SKM-1 (cell line): ENCODE measurements around the gene SLC4A3.

Source experiments
- DNase-seq: peaks from one replicate; lab custom pipeline; 2025; ENCODE audit not compliant: unreplicated experiment; lab: John Stamatoyannopoulos, UW

The SLC4A3 gene

DNA sequence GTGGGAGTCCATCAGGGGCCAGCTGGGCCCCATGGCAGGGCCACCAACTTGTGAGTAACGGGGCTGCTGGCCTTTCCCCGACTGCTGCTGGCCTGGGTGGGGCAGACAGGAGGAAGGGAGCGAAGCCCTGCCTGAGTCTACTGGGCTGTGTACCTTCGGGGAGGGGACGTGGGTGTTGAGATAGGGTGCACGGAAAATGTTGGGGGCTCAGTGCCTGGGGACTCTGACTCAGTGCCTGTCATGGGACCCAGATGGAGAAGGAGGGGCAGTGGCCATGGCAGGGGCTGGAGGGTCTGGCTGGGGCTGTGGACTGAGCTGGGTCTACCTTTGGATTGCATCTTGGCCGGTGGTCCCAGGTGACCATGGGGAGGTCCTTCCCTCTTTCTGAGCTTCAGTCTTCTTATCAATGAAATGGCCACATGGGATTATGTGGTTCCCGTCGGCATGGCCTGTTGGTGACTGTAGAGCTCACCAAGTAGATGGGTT is 4.0 kb downstream of the SLC4A3 start:
- DNase-seq = no peak

DNA sequence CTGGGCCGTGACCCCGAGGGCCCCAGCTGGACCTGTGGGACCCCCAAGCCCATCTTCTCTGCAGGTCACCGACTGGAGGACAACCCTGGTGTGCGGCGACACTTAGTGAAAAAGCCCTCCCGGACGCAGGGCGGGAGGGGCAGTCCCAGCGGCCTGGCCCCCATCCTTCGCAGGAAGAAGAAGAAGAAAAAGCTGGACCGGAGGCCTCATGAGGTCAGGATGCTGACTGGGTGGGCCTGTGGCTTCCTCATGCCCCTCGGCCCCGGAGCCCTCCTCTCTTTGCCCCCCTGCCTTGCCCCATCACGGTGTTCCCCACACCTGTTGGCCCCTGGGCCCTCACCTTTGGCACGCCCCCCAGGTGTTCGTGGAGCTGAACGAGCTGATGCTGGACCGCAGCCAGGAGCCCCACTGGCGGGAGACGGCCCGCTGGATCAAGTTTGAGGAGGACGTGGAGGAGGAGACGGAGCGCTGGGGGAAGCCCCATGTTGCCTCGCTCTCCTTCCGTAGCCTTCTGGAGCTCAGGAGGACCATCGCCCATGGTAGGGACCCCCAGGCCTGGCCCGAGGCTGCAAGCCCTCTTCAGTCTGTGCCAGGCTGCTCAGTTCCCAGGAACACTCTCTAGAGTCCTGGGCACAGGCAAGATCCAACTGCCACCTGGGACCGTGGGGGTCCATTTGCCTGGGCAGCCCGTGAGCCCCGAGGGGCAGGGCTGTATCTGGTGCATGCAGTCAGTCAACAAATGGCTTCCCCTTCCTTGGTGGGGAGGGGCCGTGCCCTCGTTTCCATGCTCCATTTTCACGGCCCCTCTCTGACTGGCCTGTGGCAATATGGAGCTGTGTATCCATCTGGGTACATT is 4.7 kb downstream of the SLC4A3 start:
- DNase-seq = no peak

- no peak for DNase-seq
These were observed 5.3 kb downstream of the SLC4A3 start for GRCh38 chr2:219632760-219633105.

- no peak for DNase-seq
These were observed 6.0 kb downstream of the SLC4A3 start for GRCh38 chr2:219633276-219634065.

DNA sequence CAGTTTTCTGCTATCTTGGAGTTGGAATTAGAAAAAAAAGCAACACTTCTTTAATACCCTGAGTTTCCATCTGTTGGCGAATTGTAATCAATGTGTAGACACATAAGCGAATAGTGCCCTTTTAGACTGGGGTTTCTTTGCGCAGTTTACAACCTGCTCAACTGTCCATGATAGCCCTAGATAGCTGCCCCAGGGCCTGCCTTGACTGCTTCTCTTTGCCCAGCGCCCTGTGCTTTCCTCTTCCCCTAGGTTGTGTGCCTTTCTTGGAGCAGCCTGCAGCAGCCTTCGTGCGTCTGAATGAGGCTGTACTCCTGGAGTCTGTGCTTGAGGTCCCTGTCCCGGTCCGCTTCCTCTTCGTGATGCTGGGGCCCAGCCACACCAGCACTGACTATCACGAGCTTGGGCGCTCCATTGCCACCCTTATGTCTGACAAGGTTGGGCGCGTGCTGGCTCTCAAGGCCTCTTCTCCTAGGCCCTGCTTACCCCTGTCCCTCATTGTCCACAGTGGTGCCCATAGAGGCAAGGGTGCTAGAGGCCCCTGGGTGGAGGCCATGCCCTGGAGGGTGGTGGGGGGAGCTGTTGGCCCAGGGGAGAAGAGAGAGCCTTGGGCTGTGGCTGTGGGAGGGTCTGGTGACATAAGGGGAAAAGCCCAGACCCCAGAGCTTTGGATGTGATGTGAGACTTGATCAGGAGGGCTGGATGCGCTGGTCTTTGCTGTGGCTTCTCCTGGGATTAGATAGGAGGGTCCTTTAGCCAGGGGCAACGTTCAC is 6.9 kb downstream of the SLC4A3 start:
- DNase-seq = no peak

DNA sequence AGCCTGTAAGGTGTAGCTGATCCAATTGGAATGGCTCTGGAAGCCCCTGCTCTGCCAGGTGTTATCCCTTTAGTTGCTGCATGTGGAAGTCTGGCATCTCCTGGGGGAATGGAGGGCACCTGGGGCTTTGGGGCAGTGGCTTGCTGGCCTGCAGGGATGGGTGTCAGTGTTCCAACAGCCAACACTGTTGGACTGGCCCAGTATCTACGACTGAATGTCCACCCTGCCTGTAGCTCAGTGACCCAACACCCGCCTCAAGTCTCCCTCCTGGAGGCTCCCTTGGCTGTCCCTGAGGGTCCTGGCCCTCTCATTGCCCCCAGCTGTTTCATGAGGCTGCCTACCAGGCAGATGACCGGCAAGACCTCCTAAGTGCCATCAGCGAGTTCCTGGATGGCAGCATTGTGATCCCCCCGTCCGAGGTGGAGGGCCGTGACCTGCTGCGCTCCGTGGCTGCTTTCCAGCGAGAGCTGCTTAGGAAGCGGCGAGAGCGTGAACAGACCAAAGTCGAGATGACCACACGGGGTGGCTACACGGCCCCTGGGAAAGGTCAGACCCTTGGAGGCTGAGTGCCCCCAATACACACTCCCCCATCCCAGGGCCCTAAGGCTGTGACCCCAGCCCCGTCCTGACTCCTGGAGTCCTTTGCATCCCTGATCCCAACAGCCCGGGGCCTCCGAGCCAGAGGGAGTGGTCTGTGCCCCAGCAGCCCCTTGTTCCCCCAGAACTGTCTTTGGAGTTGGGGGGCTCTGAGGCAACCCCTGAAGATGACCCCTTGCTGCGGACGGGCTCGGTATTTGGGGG is 7.7 kb downstream of the SLC4A3 start:
- no peak for DNase-seq

DNA sequence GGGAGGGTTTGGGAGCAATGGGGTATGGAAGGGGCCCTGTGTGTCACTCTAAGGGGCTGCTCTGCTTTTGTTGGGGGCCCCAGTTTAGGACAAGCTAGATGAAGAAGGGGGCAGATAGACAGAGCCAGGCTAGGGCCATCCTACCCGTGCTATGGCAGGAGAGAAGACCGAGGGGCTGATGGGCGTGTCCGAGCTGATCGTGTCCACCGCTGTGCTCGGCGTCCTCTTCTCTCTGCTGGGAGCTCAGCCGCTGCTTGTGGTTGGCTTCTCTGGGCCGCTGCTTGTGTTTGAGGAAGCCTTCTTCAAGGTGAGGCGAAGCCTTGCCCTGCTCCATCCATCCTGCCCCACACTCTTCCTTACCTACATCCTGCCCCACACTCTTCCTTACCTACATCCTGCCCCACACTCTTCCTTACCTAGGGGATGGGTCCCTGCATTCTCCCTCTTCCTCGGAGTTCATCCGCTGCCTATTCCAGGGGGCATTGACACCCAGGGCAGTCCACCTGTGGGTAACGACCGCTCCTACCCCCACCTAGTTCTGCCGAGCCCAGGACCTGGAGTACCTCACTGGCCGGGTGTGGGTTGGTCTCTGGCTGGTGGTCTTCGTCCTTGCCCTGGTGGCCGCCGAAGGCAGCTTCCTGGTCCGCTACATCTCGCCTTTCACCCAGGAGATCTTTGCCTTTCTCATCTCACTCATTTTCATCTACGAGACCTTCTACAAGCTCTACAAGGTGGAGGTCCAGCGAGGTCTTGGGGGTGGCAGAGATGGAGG is 8.9 kb downstream of the SLC4A3 start:
- no peak for DNase-seq

- no peak for DNase-seq
These were observed 9.8 kb downstream of the SLC4A3 start for GRCh38 chr2:219636941-219637841.

GRCh38 chr2:219637842-219638185 is 10.4 kb downstream of the SLC4A3 start:
- DNase-seq = no peak

DNA sequence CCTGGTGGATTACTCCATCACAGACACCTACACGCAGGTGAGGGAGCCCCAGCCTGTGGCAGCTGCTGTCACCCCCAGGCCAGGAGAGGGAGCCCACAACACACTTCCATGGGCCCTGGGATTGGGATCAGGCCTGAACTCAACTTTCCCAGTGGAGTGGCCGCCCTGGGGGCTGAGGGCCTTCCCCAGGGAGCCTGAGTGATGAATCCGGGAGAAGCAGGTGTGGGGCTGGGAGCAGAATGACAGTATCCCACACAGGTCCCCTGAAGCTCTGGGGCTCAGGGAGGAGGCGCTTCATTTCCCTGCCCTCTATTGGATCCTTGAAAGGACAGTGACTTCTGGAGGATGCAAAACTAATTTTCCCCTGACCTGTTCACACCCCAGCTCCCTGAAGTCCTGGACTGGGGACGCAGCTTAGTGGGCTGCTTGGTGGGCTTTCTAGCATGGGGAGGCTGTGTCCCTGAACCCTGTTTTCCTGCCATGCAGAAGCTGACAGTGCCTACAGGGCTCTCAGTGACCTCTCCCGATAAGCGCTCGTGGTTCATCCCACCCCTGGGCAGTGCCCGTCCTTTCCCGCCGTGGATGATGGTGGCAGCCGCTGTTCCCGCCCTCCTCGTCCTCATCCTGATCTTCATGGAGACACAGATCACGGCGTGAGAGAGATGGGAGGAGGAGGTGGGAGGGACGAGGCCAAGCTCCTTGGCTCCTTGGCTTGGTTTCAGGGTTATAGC is 11.0 kb downstream of the SLC4A3 start:
- no peak for DNase-seq

DNA sequence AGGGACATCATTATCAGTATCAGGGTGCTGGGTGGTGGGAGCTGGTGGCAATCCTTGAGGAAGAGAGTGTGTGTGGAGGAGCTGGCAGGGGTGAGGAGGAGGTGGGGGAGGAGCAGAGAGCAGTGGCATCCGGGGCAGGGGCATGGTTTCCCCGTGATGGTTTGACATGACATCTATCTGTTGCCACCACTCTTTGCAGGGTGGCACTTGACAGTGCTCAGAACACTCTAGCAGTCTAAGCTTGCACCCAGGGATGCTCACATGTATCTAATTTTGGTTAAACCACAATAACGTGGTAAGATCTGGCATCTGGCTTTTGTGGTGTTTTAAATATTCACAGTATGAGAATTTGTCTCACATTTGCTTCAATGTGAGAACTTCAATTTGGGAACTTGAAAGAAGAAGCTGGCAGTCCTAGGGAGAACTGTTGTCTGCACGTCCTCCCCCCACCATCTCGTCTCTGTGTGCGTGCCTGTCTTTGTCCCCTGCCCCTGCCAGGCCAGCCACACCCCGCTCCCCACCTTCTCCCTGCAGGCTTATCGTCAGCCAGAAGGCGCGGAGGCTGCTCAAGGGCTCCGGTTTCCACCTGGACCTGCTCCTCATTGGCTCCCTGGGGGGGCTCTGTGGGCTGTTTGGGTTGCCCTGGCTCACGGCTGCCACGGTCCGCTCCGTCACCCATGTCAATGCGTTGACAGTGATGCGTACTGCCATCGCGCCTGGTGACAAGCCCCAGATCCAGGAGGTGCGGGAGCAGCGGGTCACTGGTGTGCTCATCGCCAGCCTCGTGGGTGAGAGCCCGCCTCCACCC is 11.7 kb downstream of the SLC4A3 start:
- no peak for DNase-seq

DNA sequence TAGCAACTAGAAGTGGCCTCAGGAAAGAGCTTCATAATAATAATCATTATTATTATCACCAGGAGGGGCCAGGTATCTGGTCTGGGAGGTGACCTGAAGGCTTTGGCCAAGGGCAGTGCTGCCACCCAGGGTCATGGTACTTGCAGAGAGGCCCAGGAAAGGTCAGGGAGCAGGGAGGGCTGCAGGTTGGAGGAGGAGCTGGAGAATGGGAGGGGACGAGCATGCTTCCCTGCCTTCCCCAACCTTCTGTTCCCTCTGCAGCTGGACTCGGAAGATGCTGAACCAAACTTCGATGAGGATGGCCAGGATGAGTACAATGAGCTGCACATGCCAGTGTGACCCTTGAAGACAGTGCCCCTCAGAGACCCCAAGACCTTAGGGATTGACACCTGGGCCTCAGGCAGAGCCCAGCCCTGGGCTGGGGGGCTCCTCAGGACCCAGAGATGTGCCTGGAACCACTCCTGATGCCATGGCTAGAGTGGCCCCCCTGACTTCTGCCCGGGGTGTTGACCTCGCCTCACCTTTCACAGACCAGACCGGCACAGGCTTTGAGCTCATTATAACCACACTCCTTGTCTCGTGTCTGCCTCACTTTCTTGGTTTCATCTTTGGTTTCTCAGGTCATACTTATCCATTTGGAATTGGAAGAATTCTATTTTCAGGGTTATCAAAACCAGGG is 14.1 kb downstream of the SLC4A3 start:
- DNase-seq = no peak

- DNase-seq = no peak
These were observed 14.6 kb downstream of the SLC4A3 start for GRCh38 chr2:219642069-219642454.

GRCh38 chr2:219642465-219643083 is 15.1 kb downstream of the SLC4A3 start:
- peak; percentile 97 for DNase-seq

- no peak for DNase-seq
These were observed 15.6 kb downstream of the SLC4A3 start for GRCh38 chr2:219643084-219643473.

DNA sequence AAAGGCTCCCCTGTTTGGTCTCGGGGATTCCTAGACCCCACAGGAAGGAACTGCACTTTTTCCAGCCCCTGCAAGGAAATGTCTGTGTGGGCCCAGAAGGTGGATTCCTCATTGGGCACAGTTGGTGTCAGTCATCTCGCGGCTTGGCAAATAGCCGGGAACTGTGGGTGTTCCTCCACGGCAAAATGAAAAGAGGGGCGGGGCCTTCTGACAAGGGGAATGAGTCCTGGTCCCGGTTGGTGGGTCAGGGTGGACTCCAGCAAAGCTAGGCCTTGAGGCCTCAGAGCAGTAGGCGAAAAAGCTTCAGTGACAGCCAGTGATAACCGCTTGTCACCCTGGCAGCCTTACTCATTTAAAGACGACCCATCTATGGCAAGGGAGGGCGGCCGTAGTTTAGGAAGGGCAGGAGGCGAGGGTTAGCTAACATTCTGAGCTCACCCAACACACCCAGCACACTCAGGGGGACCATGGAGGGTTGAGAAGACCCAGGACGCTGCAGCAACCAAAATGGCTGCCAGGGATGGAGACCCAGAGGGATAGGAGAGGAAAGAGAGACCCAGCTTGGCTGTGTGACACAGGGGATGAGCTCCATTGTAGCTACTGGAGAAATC is 16.5 kb downstream of the SLC4A3 start:
- DNase-seq = no peak
